ENCODE data around the gene GREM2.

The GREM2 gene

GRCh38 chr1:240611619-240612480 lies at the start of gene GREM2:
GREM2 (minus strand) TSS chr1:240612155; CDS start chr1:240493475, 118,680 bp downstream.
- no peak for TF ChIP-seq CTCF (IDR thresholded peaks at IDR 0.05; ENCODE audit: low read length)
- TF ChIP-seq EZH2 (IDR thresholded peaks at IDR 0.05; ENCODE audit: borderline replicate concordance, low read length): no peak
- H3K4me3 ChIP-seq (ENCODE audit: low read depth, low read length, poor library complexity, severe bottlenecking): no peak within 1 kb of the TSS
- H3K9me2 ChIP-seq (ENCODE audit: low read depth, low read length): no peaks in the 10 kb centered on the region
- H3K9ac ChIP-seq (ENCODE audit: low read length): no peak within 1 kb of the TSS
- H3K9me3 ChIP-seq (ENCODE audit: low read length): no peaks in the 10 kb centered on the region
- no peaks in the 10 kb centered on the region for H3K4me1 ChIP-seq (ENCODE audit: insufficient read depth, low read length, severe bottlenecking)
- no peaks in the 10 kb centered on the region for H3K36me3 ChIP-seq (ENCODE audit: insufficient read depth, low read length)
- no peak within 1 kb of the TSS for H3K4me2 ChIP-seq (ENCODE audit: low read length)
- no peak within 1 kb of the TSS for H2AFZ ChIP-seq (ENCODE audit: low read length)
- H4K20me1 ChIP-seq (ENCODE audit: insufficient read depth, low read length): no peaks in the 10 kb centered on the region
- H3F3A ChIP-seq (ENCODE audit: insufficient read depth, low read length): no peaks in the 10 kb centered on the region
- H3K27me3 ChIP-seq (ENCODE audit: insufficient read depth, low read length): no peaks in the 10 kb centered on the region
- H3K27ac ChIP-seq (ENCODE audit: low read depth, low read length, poor library complexity, severe bottlenecking): no peak within 1 kb of the TSS
- no peaks in the 10 kb centered on the region for H3K79me2 ChIP-seq (ENCODE audit: insufficient read depth, low read length)

DNA sequence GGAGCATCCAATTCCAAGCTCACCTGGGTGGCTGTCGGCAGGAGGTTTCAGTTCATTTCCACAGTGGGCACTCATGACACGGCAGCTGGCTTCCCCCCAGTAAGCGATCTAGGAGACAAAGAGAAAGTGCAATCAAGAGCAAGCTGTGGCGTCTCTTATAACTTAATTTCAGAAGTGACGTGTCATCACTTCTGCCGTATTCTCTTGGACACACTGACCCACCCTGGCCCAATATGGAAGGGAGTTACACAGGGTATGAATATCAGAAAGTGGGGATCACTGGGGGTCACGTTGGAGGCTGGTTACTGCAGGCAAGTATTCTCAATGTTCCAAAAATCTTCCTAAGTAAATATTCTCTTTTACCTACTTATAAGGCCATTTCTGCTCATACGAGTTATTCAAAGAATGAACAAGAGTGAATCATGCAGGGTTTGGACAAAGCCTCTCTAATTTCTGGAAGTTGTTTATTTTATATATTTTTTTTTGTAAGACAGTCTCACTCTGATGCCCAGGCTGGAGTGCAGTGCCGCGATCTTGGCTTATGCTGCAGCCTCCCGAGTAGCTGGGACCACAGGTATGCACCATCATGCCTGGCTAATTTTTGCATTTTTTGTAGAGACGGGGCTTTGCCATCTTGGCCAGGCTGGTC lies 46.5 kb upstream of the GREM2 start:
- Histone ChIP-seq H3K9me3 (ENCODE audit: low read length) (no peaks in the 10 kb centered on the region), H3K27ac (ENCODE audit: low read depth, low read length, poor library complexity, severe bottlenecking) (no peak overlapping the region), H3K4me1 (ENCODE audit: insufficient read depth, low read length, severe bottlenecking) (no peaks in the 10 kb centered on the region), H3K9ac (ENCODE audit: low read length) (no peak overlapping the region), H3F3A (ENCODE audit: insufficient read depth, low read length) (no peaks in the 10 kb centered on the region), H3K27me3 (ENCODE audit: insufficient read depth, low read length) (no peaks in the 10 kb centered on the region), H4K20me1 (ENCODE audit: insufficient read depth, low read length) (no peaks in the 10 kb centered on the region), H3K4me3 (ENCODE audit: low read depth, low read length, poor library complexity, severe bottlenecking) (no peak overlapping the region), H3K9me2 (ENCODE audit: low read depth, low read length) (no peaks in the 10 kb centered on the region), H3K79me2 (ENCODE audit: insufficient read depth, low read length) (no peaks in the 10 kb centered on the region), H2AFZ (ENCODE audit: low read length) (no peak overlapping the region), H3K36me3 (ENCODE audit: insufficient read depth, low read length) (no peaks in the 10 kb centered on the region), H3K4me2 (ENCODE audit: low read length) (no peak overlapping the region)
- TF ChIP-seq CTCF (IDR thresholded peaks at IDR 0.05; ENCODE audit: low read length): no peak
- no peak for TF ChIP-seq EZH2 (IDR thresholded peaks at IDR 0.05; ENCODE audit: borderline replicate concordance, low read length)

- Histone ChIP-seq H3K4me2 (ENCODE audit: low read length) (no peak overlapping the region), H3K9me3 (ENCODE audit: low read length) (no peaks in the 10 kb centered on the region), H3K79me2 (ENCODE audit: insufficient read depth, low read length) (no peaks in the 10 kb centered on the region), H2AFZ (ENCODE audit: low read length) (no peak overlapping the region), H4K20me1 (ENCODE audit: insufficient read depth, low read length) (no peaks in the 10 kb centered on the region), H3F3A (ENCODE audit: insufficient read depth, low read length) (no peaks in the 10 kb centered on the region), H3K9ac (ENCODE audit: low read length) (no peak overlapping the region), H3K36me3 (ENCODE audit: insufficient read depth, low read length) (no peaks in the 10 kb centered on the region), H3K27me3 (ENCODE audit: insufficient read depth, low read length) (no peaks in the 10 kb centered on the region), H3K9me2 (ENCODE audit: low read depth, low read length) (no peaks in the 10 kb centered on the region), H3K27ac (ENCODE audit: low read depth, low read length, poor library complexity, severe bottlenecking) (no peak overlapping the region), H3K4me1 (ENCODE audit: insufficient read depth, low read length, severe bottlenecking) (no peaks in the 10 kb centered on the region), H3K4me3 (ENCODE audit: low read depth, low read length, poor library complexity, severe bottlenecking) (no peak overlapping the region)
- TF ChIP-seq EZH2 (IDR thresholded peaks at IDR 0.05; ENCODE audit: borderline replicate concordance, low read length): no peak
These were observed 44.6 kb upstream of the GREM2 start for GRCh38 chr1:240656531-240656930.
